NCI-H2196 (cell line): ENCODE results near the gene LCN12.
"Not testable (repeated sequence)": the region's sequence is repeated elsewhere in the genome, so short reads cannot be mapped to it uniquely, and the experiment has no call there.

Experiments used
- DNase-seq: peaks from one replicate; lab custom pipeline; 2025; ENCODE audit not compliant: unreplicated experiment; lab: John Stamatoyannopoulos, UW

The LCN12 gene

GRCh38 chr9:136985027-136985602, 33.0 kb downstream of the LCN12 start:
- DNase-seq = no peak

DNA sequence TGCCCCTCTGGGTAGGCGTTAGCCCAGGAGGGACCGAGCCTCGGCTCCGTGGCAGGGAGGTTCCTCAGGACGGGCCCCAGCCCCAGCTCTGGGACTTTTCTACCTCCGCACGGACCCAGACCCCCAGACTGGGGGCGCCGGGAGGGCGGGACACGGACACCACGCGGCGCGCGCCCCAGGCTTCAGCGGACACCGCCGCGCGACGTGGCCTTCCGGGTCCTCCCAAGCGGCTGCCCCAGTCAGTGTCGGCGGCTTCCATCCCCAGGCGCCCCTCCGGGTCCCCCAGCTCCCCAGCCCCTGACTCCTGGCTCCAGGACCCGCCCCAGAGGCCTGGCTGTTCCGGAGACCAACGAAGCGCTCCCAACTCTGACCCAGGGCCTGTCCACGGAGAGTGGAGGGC, 33.8 kb downstream of the LCN12 start:
- no peak for DNase-seq

DNA sequence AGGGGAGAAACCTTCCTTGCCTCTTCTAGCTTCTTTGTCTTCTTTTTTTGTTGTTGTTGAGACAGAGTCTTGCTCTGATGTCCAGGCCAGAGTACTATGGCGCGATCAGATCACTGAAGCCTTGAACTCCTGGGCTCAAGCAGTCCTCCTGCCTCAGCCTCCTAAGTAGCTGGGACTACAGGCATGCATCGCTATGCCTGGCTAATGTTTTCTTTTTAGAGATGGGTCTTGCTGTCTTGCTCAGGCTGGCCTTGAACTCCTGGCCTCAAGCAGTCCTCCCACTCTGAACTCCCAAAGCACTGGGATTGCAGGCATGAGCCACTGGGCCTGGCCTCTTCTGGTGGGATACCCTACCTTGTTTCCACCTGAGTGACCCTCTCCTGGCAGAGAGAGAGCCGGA, 36.8 kb downstream of the LCN12 start:
- no peak for DNase-seq

DNA sequence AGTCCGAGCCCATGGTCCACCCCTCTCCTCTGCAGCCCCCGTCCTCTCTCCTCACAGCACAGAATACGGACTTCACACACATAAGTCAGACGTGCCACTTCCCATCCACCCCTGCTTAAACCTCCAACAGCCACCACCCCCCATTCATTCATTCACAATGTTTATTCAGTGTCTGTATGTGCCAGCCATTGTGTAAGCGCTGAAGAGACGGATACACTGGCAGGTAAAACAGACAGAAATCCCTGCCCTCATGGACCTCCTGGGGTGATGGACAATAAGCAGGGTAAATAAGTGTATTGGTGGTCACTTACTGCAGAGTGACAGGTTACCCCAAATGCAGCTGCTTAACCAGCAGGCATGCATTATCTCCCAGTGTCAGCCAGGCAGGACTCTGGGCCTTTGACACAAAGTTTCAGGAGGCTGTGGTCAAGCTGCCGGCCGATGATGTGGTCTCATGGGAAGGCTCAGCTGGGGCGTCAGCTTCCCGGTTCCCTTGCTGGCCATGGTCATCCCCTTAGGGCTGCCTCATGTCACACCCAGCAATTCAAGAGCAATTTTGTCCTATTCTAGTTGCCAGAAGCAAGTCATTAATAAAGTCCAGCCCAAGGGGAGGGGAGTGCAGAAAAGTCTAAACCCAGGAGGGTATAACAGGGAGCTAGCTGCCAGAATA, 38.3 kb downstream of the LCN12 start:
- no peak for DNase-seq

DNA sequence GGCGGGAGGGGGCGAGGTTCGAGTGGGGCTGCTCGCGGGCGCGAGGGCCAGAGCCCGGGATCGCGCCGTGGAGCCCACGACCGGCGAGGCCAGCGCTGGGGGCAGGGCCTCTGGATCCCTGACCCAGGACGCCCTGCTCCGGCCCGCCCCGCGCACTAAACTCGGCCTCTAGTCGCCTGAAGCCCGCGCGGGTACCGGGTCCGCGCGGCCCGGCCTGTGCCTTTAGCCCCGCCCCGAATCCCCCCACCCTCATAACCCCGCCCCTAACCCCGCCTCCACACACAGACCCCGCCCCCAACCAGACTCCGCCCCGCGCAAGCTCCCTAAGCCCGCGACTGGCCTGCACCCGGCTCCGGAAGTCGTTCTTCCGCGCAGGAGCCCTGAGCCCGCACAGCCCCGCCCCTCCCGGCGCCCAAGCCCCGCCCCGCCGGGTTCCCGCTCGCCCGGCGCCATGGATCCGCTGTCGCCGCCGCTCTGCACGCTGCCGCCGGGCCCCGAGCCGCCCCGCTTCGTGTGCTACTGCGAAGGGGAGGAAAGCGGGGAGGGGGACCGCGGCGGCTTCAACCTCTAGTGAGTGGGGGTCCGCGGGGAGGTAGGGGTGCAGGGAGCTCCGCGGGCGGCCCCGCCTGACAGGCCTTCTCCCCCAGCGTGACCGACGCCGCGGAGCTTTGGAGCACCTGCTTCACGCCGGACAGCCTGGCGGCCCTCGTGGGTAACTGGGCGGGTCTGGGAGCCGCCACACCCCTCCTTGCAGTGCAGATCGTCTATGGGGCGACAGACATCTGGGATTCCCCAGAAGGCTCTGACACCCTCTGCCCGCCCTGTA, 40.1 kb downstream of the LCN12 start, which contains the start of gene PAXX:
Gene PAXX (plus strand): TSS at position 430 of the 826 bp plus-strand sequence. CDS start 22 bp downstream, at position 452.
- DNase-seq = peak; percentile 88

GRCh38 chr9:136992819-136993369, 40.8 kb downstream of the LCN12 start:
- no peak for DNase-seq

DNA sequence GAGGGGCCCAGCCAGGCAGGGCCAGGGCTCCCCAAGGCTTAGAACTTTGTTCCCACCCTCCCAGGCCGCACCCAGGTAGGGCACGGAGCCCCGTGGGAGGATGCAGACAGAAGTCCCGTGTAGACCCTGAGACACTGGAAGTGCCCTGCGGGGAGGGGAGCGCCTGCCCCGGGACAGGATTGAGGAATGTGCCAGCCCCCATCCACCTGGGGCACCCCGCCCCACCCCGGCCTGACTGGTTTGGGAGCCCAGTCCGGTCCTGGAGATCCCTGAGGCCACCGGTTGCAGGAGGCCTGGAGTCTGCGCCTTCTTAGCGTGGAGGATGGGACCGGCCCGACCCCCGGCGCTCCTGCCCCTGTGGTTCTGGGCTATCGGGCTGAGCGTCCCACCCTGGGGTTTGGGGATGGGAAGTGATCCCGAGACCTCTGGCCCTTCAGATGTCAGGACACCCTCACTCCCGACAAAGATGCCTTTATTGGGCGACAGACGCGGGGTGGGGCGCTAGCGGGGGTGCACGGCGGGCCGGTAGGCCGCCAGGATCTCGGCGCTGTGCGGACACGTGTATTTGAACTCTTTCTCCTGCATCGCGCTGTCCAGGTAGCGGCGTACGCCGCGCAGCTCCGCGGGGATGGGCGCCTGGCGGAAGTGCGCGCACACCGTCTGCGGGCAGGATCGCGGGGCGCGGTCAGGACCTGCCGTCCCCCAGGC, 42.3 kb downstream of the LCN12 start:
- DNase-seq = no peak

- DNase-seq = no peak
Observed at GRCh38 chr9:136994888-136995230, 42.8 kb downstream of the LCN12 start.

DNA sequence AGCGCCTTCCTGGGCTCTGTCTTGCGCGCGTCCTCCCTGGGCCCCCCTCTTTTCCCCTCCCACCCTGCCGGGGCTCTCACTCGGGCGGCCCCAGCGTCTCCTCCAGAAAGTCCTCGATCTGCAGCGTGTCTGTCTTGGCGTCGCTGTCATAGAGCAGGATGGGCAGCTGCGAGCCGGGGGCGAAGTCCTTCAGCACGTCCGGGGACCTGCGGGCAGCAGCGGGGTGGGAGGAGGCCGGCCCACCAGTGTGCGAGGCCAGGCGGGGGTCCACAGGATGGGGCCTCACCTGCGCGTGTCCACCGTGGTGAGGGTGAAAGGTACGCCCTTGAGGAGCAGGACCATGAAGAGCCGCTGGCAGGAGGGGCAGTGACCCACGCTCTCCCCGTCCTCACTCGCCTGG, 43.3 kb downstream of the LCN12 start:
- DNase-seq = no peak

GRCh38 chr9:136995772-136996311, 43.8 kb downstream of the LCN12 start:
- DNase-seq = peak; percentile 27

DNA sequence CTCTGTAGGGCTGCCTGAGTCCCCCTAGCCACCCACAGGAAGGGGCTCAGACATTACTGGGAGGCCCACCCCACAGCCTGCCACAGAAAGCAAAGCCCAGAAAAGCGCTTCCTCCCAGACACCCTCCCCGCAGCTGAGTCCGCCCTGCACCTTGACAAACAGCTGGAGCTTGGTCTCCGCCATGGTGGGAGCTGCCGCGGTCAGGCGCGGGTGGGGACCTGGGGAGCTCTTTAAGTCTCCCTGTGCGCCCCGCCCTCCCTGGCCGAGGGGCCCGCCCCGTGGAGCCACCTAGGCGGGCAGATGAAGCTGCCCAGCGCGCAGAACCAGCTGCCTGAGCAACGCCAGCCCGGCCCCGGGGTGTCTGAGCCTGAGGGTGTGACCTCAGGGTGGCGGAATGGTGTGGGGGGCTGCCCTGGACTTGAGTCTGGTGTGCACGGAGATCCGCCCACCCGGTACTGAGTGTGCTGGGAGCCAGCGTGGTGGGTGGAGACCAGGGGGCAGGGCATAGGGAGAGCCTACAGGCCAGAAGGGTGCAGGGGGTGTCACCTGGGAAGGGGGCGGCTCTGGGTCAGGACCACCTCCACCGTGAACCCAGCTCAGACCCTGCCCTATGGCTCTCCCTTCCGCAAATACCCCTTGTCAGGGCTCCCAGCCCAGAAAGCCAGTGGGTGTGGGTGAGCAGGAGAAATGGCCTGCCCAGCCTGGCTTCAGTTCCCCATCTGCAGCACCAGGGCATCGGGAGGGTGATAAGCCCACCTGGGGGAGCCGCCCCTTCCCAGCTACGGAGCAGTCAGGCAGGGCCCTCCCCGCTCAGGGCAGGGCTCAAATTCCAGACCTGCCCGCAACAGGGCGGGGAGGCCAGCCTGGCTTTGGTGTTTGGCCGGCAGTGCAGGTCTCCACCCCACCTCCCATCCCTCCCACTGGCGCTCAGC, 44.6 kb downstream of the LCN12 start, which contains the start of gene CLIC3:
Gene CLIC3 (minus strand): TSS at position 208 of the 932 bp plus-strand sequence. CDS start 25 bp downstream, at position 183.
- no peak for DNase-seq

- DNase-seq = no peak
Observed at GRCh38 chr9:136997371-136997770, 45.3 kb downstream of the LCN12 start.

GRCh38 chr9:136997830-136998234, 45.8 kb downstream of the LCN12 start:
- no peak for DNase-seq

DNA sequence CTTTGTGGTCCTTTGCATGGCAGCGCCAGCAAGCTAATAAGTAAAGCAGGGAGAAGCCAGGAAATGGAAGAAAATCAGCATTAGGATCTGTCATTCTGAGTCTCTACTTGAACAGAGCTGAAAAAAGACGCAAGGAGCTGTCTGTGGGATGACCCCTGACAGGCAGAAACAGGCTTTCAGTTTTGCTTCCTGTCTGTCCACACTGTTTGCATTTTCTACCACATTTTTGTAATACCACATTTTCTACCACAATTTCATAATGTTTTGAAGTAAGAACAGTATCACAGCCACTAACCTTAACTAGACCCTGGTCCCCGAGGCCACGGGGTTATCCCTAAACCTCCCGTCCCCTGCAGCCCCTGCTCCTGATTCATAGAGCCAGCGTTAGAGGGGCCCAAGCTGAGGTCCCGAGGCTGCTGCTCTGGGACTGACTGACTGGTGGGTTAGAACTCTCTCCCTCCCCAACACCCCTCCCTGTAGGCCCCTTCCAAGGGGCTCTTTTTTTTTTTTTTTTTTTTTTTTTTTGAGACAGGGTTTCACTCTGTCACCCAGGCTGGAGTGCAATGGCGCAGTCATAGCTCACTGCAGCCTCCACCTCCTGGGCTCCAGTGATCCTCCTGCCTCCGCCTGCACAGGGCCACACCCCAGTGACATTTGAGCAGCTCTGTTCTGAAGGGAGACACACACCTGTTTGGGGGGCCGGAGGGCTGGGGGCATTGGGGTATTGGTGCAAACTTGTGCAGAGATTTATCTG, 48.3 kb downstream of the LCN12 start:
- DNase-seq = no peak

GRCh38 chr9:137001857-137002645, 50.0 kb downstream of the LCN12 start:
- DNase-seq = no peak

- no peak for DNase-seq
Observed at GRCh38 chr9:137002646-137003041, 50.6 kb downstream of the LCN12 start.

DNA sequence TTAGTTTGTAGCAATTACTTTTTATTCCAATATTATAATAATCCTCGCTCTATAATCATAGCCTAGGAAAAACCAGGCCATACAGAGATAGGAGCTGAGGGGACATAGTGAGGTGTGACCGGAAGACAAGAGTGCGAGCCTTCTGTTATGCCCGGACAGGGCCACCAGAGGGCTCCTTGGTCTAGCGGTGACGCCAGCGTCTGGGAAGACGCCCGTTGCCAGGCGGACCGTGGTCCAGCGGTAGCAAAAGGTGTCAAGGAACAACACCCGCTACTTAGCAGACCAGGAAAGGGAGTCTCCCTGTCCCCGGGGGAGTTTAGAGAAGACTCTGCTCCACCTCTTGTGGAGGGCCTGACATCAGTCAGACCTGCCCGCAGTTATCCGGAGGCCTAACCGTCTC, 52.2 kb downstream of the LCN12 start:
- not testable (repeated sequence) for DNase-seq
